ENCODE measurements around the gene TUSC1.
"Not testable (repeated sequence)": the region's sequence is repeated elsewhere in the genome, so short reads cannot be mapped to it uniquely, and the experiment has no call there.

The TUSC1 gene

GRCh38 chr9:25678147-25678666 lies at the start of gene TUSC1:
TUSC1 (minus strand) TSS chr9:25678444; CDS start chr9:25678312, 132 bp downstream.
- DNase-seq (ENCODE audit: low read depth in 2 of 2, low spot score in 1 of 2), result no peak

GRCh38 chr9:25726871-25727410 lies 48.7 kb upstream of the TUSC1 start:
- DNase-seq (ENCODE audit: low read depth in 2 of 2, low spot score in 1 of 2), result no peak

GRCh38 chr9:25724424-25724823 lies 46.2 kb upstream of the TUSC1 start:
- no peak for DNase-seq (ENCODE audit: low read depth in 2 of 2, low spot score in 1 of 2)

DNA sequence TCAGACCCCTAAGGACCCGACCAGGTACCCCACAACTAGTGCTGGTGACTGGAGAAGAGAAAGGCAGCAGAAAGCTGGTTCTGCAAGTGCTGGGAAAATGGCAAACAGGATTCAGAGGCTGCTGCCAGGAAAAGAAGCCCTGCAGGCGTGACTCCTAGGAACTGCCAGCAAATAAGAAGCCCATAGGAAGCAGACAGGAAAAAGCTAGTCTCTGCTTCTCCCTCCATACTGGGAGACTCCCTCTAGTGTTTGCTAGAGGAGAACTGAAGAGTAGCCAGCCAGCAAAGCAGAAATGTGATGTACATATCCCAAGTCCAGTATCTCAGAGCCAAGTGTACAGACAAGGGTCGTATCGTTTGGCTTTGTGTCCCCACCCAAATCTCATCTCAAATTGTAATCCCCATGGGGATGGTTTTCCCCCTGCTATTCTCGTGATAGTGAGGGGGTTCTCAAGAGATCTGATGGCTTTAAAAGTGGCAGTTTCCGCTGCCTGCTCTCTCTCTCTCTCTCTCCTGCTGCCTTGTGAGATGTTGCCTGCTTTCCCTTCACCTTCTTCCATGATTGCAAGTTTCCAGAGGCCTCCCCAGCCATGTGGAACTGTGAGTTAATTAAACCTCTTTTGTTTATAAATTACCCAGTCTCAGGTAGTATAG lies 38.1 kb upstream of the TUSC1 start:
- no peak for DNase-seq (ENCODE audit: low read depth in 2 of 2, low spot score in 1 of 2)

GRCh38 chr9:25709941-25710340 lies 31.7 kb upstream of the TUSC1 start:
- DNase-seq (ENCODE audit: low read depth in 2 of 2, low spot score in 1 of 2), result no peak

DNA sequence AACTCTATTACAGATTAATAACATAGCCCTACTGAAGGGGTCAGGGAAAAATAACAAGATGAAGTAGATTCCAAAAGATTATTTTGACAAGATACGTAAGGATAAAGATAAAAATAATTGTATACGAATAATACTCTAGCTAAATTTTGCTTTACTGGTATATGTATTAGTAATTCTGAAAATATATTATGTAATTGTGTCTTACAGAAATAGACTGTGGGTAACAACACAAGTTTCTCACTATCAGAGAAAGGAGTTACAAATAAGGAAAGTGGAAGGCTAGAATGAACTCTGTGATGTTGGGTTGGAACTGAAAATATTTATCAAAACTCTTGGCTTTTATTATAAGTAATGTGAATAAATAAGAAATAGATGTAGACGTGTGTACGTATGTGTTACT lies 26.6 kb upstream of the TUSC1 start:
- no peak for DNase-seq (ENCODE audit: low read depth in 2 of 2, low spot score in 1 of 2)

GRCh38 chr9:25703701-25704357 lies 25.6 kb upstream of the TUSC1 start:
- no peak for DNase-seq (ENCODE audit: low read depth in 2 of 2, low spot score in 1 of 2)

GRCh38 chr9:25702536-25702935 lies 24.3 kb upstream of the TUSC1 start:
- no peak for DNase-seq (ENCODE audit: low read depth in 2 of 2, low spot score in 1 of 2)

- not testable (repeated sequence) for DNase-seq (ENCODE audit: low read depth in 2 of 2, low spot score in 1 of 2)
Measured at GRCh38 chr9:25700899-25701298, 22.7 kb upstream of the TUSC1 start.

GRCh38 chr9:25700430-25700829 lies 22.2 kb upstream of the TUSC1 start:
- DNase-seq (ENCODE audit: low read depth in 2 of 2, low spot score in 1 of 2), result no peak

GRCh38 chr9:25691786-25692185 lies 13.5 kb upstream of the TUSC1 start:
- DNase-seq (ENCODE audit: low read depth in 2 of 2, low spot score in 1 of 2), result no peak

DNA sequence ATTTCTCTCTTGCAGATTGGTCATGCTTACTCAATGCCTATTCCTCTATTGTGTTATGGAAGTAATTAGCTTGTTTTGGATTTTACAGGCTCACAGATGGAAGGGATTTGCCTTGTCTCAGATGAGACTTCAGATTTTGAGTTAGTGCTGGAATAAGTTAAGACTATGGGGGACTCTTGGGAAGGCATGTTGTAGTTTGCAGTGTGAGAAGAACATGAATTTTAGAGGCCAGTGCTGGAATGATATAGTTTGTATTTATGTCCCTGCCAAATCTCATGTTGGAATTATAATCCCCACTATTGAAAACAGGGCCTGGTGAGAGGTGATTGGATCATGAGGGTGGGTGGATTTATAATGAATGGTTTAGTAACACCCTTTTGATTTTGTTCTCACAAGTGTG lies 6.1 kb upstream of the TUSC1 start:
- no peak for DNase-seq (ENCODE audit: low read depth in 2 of 2, low spot score in 1 of 2)

DNA sequence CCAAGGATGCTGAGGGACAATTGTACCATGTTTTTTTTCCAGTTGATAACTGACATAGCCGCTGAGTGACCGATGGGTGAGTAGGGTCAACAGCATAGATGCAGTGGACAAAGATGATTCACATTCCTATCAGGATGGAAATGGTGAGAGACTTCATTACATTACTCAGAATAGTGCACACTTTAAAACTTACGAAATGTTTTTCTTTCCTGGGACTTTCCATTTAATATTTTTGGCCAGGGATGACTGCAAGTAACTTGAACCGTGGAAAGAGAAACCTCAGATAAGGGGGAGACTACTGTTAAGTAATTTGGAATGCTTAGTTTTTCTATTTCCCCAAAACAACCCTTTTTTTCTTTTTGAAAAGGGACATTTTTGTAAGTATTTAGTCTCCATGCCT lies 3.0 kb upstream of the TUSC1 start:
- no peak for DNase-seq (ENCODE audit: low read depth in 2 of 2, low spot score in 1 of 2)

DNA sequence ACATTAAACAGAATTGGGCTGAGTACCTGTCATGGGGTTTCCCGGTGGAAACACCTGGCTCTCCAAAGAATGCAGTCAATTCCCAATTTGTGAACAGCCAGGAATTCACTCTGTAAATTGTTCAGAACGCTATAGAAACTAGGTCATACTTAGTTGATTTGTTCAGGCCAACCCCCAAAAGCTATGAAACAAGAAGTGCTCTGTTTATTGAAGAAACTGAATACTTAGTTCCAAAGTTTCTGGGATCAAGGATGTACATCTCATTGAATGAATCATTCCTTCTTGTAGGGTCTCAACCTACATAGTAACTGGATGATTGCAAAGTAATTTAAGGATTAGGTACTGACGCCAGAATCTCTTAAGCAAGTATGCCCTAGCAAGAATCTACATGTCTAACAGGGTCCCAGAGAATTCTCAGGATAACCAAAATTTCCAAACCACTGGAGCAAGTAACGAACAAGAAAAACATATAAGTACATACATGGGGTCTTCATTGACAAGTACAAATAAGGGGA lies 659 bp upstream of the TUSC1 start:
- no peak for DNase-seq (ENCODE audit: low read depth in 2 of 2, low spot score in 1 of 2)

DNA sequence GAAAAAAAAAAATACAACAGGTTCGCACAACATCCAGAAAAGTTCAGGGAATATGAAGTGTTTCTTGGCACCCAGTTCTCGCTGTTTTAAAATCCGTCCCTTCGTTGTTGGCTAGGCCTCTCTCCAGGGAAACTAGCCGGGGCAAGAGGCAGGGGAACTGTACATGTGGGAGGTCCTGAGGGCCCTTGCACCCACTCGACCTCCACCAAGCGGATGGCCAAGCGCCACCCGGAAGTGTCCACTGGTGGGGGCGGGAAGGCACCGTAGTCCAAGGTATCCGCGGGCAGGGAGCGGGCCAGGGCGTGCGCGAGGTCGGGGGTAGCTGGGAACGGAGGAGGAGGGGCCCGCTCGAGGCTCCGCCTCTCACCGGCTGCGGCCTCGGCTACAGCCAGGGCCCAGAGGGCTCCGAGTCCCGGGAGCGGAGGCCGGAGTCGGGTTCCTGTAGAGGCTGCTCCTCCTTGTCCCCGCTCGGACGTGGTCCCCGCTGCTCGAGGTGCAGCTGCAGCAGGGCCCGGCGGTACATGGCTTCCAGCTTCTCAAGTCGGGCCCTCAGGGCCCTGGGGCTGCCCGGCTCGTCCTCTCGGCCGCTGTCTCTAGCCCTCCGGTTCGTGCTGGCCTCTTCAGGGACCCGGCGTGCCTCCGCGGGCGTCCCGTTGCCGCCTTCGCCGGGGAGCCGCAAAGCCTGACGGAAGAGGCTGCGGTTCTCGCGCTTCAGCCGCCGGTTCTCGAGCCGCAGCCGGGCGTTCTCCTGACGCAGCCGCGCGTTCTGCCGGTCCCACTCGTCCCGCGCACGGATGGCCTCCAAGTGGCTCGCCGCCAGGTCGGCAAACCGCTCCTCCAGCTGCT lies 720 bp downstream of the TUSC1 start:
- no peak for DNase-seq (ENCODE audit: low read depth in 2 of 2, low spot score in 1 of 2)

DNA sequence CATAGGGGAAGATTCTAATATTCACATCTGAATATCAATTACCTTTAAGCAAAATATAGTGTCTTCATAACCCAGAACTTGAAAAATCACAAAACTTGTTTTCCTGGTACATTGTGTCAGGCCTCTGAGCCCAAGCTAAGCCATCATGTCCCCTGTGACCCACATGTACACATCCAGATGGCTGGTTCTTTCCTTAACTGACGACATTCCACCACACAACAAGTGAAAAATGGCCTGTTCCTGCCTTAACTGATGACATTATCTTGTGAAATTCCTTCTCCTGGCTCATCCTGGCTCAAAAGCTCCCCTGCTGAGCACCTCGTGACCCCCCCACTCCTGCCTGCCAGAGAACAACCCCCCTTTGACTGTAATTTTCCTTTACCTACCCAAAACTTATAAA lies 2.4 kb downstream of the TUSC1 start:
- not testable (repeated sequence) for DNase-seq (ENCODE audit: low read depth in 2 of 2, low spot score in 1 of 2)

DNA sequence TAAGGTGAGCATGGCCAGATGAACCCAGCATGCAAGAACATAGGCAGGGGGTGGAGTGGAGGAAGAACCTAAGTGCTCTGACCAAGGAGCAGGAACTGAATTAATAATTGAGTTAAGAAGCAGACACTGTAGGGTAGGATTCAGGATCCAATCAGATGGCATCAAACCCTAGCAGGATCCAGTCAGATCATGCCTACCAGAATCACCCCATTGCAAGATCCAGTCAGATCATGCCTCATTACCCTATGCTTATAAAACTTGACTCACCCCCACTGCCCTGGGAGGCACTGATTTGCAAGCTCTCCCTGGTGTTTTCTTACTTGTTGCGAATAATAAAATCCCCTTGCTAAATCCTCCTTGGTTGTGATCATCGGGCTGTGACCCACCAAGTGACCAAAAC lies 19.7 kb downstream of the TUSC1 start:
- no peak for DNase-seq (ENCODE audit: low read depth in 2 of 2, low spot score in 1 of 2)

GRCh38 chr9:25654417-25654816 lies 23.8 kb downstream of the TUSC1 start:
- no peak for DNase-seq (ENCODE audit: low read depth in 2 of 2, low spot score in 1 of 2)

GRCh38 chr9:25648116-25648515 lies 30.1 kb downstream of the TUSC1 start:
- DNase-seq (ENCODE audit: low read depth in 2 of 2, low spot score in 1 of 2), result no peak

DNA sequence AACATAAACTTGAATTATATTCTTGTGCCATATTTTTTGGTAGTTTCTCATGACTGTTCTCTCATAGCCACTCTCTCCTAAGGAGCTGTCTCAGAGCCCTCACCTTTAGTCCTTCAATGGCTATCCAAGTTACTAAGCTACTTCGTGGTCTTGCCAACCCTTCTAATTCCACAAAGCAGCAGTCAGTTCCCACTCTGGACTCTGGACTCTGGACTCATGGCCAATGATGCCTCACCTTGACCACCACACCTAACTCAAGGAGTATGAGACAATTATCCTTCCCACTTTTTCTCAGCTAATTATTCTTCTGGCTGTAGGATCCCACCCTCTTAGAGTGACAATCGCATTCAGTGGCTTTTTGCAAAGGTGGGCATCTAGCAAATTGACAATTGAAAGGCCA lies 42.2 kb downstream of the TUSC1 start:
- no peak for DNase-seq (ENCODE audit: low read depth in 2 of 2, low spot score in 1 of 2)

DNA sequence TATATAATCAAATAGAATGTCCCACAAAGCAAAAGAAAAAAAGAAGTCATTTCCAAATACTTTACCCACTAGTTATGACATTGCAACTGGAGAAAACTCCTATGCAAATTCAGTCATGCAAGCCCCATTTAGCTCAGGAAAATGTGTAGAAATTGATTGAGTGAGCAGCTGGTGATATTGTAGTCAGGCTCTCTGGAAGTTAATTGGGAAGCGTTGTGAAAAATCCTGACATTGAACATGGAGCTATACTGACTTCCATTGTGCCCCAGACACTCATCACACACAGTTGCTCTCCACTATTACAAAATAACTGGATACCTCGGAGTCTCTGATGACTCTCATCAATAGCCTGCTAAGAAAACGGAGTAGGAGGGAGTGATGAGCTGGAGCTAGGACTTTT lies 49.0 kb downstream of the TUSC1 start:
- DNase-seq (ENCODE audit: low read depth in 2 of 2, low spot score in 1 of 2), result no peak
